ENCODE measurements around the gene ADGRE3.

GRCh38 chr19:14678199-14678598 lies 3.6 kb upstream of the ADGRE3 start:
- TF ChIP-seq CTCF (conservative IDR thresholded peaks at IDR 0.05; ENCODE audit: low read length) = no peak
- TF ChIP-seq EZH2phosphoT487 (IDR thresholded peaks at IDR 0.05; ENCODE audit: borderline replicate concordance, low read depth, low read length) = no peak

All from OCI-LY7 (cell line).